ENCODE data around the gene WDR93.
"Not testable (repeated sequence)": the region's sequence is repeated elsewhere in the genome, so short reads cannot be mapped to it uniquely, and the experiment has no call there.

The WDR93 gene

GRCh38 chr15:89685995-89686394 lies 4.6 kb upstream of the WDR93 start:
- no peak for DNase-seq (ENCODE audit: low read depth)

- no peak for DNase-seq (ENCODE audit: low read depth)
These were observed 4.1 kb upstream of the WDR93 start for GRCh38 chr15:89686522-89686921.

GRCh38 chr15:89689930-89690275 lies 708 bp upstream of the WDR93 start:
- DNase-seq (ENCODE audit: low read depth), result not testable (repeated sequence)

GRCh38 chr15:89693091-89693490 lies 2.5 kb downstream of the WDR93 start:
- no peak for DNase-seq (ENCODE audit: low read depth)

- DNase-seq (ENCODE audit: low read depth), result no peak
These were observed 3.1 kb downstream of the WDR93 start for GRCh38 chr15:89693696-89694095.

GRCh38 chr15:89695198-89695597 lies 4.6 kb downstream of the WDR93 start:
- DNase-seq (ENCODE audit: low read depth), result no peak

GRCh38 chr15:89704411-89704810 lies 13.8 kb downstream of the WDR93 start:
- DNase-seq (ENCODE audit: low read depth), result no peak

- DNase-seq (ENCODE audit: low read depth), result no peak
These were observed 17.0 kb downstream of the WDR93 start for GRCh38 chr15:89707577-89707976.

- no peak for DNase-seq (ENCODE audit: low read depth)
These were observed 24.2 kb downstream of the WDR93 start for GRCh38 chr15:89714775-89715174.

GRCh38 chr15:89723031-89723430 lies 32.4 kb downstream of the WDR93 start:
- DNase-seq (ENCODE audit: low read depth), result no peak

- DNase-seq (ENCODE audit: low read depth), result no peak
These were observed 34.0 kb downstream of the WDR93 start for GRCh38 chr15:89724621-89725020.

GRCh38 chr15:89725064-89725463 lies 34.5 kb downstream of the WDR93 start:
- DNase-seq (ENCODE audit: low read depth), result no peak

GRCh38 chr15:89728254-89728653 lies 37.6 kb downstream of the WDR93 start:
- no peak for DNase-seq (ENCODE audit: low read depth)

GRCh38 chr15:89731275-89731674 lies 40.7 kb downstream of the WDR93 start:
- no peak for DNase-seq (ENCODE audit: low read depth)

- no peak for DNase-seq (ENCODE audit: low read depth)
These were observed 42.0 kb downstream of the WDR93 start for GRCh38 chr15:89732451-89733172.

GRCh38 chr15:89735773-89736172 lies 45.2 kb downstream of the WDR93 start:
- DNase-seq (ENCODE audit: low read depth), result no peak

- peak; percentile 28 for DNase-seq (ENCODE audit: low read depth)
These were observed 49.5 kb downstream of the WDR93 start for GRCh38 chr15:89740137-89740536.

- no peak for DNase-seq (ENCODE audit: low read depth)
These were observed 52.4 kb downstream of the WDR93 start for GRCh38 chr15:89743011-89743410.

GRCh38 chr15:89743594-89743993 lies 53.0 kb downstream of the WDR93 start:
- no peak for DNase-seq (ENCODE audit: low read depth)

- no peak for DNase-seq (ENCODE audit: low read depth)
These were observed 54.5 kb downstream of the WDR93 start for GRCh38 chr15:89745131-89745530.

- no peak for DNase-seq (ENCODE audit: low read depth)
These were observed 55.2 kb downstream of the WDR93 start for GRCh38 chr15:89745768-89746167.

- DNase-seq (ENCODE audit: low read depth), result no peak
These were observed 55.8 kb downstream of the WDR93 start for GRCh38 chr15:89746386-89746780.

- no peak for DNase-seq (ENCODE audit: low read depth)
These were observed 57.4 kb downstream of the WDR93 start for GRCh38 chr15:89747708-89748682.
